ENCODE measurements around the gene SIGLEC15.
A peak's percentile ranks its signal among the peaks of the same experiment; 100 is the strongest.

Gene SIGLEC15

DNA sequence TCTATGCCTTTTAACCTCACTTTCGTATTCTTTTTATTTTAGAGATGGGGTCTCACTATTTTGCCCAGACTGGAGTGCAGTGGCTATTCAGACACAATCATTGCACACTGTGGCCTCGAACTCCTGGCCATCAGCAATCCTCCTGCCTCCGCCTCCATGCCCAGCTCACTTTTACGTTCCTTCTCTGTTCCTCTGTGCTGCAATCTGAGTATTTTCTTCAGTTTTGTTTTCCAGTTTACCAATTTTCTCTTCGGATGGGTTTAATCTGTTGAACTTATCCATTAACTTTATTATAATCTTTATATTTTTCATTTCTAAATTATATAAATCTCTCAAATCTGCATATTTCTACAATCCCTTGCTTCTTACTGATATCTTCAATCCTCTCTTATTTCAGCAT, 38.6 kb downstream of the SIGLEC15 start:
- DNase-seq (ENCODE audit: low read depth) = no peak
- TF ChIP-seq, protein P1, sequence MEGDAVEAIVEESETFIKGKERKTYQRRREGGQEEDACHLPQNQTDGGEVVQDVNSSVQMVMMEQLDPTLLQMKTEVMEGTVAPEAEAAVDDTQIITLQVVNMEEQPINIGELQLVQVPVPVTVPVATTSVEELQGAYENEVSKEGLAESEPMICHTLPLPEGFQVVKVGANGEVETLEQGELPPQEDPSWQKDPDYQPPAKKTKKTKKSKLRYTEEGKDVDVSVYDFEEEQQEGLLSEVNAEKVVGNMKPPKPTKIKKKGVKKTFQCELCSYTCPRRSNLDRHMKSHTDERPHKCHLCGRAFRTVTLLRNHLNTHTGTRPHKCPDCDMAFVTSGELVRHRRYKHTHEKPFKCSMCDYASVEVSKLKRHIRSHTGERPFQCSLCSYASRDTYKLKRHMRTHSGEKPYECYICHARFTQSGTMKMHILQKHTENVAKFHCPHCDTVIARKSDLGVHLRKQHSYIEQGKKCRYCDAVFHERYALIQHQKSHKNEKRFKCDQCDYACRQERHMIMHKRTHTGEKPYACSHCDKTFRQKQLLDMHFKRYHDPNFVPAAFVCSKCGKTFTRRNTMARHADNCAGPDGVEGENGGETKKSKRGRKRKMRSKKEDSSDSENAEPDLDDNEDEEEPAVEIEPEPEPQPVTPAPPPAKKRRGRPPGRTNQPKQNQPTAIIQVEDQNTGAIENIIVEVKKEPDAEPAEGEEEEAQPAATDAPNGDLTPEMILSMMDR (IDR thresholded peaks at IDR 0.05; ENCODE audit: low read length, missing control alignments) = no peak
- H3K4me3 ChIP-seq (replicated peaks; ENCODE audit: low read depth, low read length) = no peak overlapping the region

DNA sequence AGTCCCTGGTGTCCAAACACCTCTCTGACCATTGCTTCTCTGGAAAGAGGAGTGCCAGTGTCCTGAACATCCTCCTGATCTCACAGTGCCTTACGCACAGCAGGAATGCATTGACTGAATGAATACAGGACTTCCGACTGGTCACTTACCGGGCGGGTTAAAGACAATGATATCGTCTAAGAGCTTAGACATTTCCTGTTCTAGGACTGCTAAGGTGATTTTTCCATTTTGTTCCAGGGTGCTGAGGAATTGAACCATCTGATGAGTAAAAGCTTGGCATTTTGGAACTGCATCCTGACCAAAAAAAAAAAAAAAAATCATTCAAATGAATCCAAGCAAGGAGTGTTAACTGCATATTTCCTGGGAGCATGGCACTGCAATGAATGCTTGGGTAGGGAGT, 40.0 kb downstream of the SIGLEC15 start:
- no peak overlapping the region for H3K4me3 ChIP-seq (replicated peaks; ENCODE audit: low read depth, low read length)
- peak; percentile 27 for DNase-seq (ENCODE audit: low read depth)
- TF ChIP-seq, protein P1 (IDR thresholded peaks at IDR 0.05; ENCODE audit: low read length, missing control alignments) = no peak

- DNase-seq (ENCODE audit: low read depth) = no peak
- no peak overlapping the region for H3K4me3 ChIP-seq (replicated peaks; ENCODE audit: low read depth, low read length)
- TF ChIP-seq, protein P1 (IDR thresholded peaks at IDR 0.05; ENCODE audit: low read length, missing control alignments) = no peak
These were observed 44.9 kb downstream of the SIGLEC15 start for GRCh38 chr18:45870419-45870818.

GRCh38 chr18:45871431-45872084, 46.1 kb downstream of the SIGLEC15 start:
- peak; percentile 35 for DNase-seq (ENCODE audit: low read depth)
- TF ChIP-seq, protein P1 (IDR thresholded peaks at IDR 0.05; ENCODE audit: low read length, missing control alignments) = no peak
- no peak overlapping the region for H3K4me3 ChIP-seq (replicated peaks; ENCODE audit: low read depth, low read length)

GRCh38 chr18:45874491-45875184, 49.2 kb downstream of the SIGLEC15 start:
- TF ChIP-seq, protein P1 (IDR thresholded peaks at IDR 0.05; ENCODE audit: low read length, missing control alignments) = no peak
- no peak overlapping the region for H3K4me3 ChIP-seq (replicated peaks; ENCODE audit: low read depth, low read length)
- DNase-seq (ENCODE audit: low read depth) = no peak

DNA sequence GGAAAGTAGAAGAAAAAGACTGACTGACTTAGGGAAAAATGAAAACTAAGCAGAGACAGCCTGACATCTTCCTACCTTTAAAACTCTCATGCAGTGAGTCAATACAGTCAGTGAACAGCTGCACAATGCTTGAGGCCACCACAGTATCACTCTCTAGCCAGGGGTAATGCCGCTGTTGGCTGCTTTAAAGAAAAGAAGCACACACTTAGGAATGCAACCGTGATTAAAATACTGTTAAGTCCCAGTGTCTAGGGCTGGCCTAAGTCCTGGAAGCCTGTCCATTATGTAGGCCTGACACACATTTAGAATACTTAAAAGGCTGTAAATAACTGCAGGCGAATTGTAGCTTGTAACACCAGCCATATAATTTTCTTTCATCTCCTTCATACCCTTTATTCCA, 50.7 kb downstream of the SIGLEC15 start:
- DNase-seq (ENCODE audit: low read depth) = no peak

More for the DNA sequence above, 50.7 kb downstream of the SIGLEC15 start:
- TF ChIP-seq, protein P1 (IDR thresholded peaks at IDR 0.05; ENCODE audit: low read length, missing control alignments) = no peak
- H3K4me3 ChIP-seq (replicated peaks; ENCODE audit: low read depth, low read length) = no peak overlapping the region
